ENCODE data around the gene APOL4.

- TF ChIP-seq CTCF (IDR thresholded peaks at IDR 0.05): no peak
- no peak for TF ChIP-seq POLR2A (IDR thresholded peaks at IDR 0.05)
These were observed 8.4 kb downstream of the APOL4 start for GRCh38 chr22:36193171-36193570.
